ENCODE measurements around the gene TFAP2D.

DNA sequence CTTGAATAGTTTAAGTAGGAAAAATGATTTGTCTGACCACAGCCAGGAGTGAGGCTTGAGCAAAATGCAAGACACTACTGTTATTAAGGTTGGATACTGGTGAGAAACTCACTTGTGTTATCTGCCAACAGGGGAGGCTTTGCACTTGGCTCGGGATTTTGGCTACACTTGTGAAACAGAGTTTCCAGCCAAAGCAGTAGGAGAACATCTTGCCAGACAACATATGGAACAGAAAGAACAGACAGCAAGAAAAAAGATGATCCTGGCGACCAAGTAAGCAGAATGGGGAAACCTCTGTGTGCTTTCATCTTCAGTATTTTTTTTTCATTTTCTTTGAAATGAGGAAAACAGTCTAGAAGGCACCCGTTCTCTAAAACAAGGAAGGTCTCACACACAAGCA is 31.6 kb downstream of the TFAP2D start:
- TF ChIP-seq, protein P1, sequence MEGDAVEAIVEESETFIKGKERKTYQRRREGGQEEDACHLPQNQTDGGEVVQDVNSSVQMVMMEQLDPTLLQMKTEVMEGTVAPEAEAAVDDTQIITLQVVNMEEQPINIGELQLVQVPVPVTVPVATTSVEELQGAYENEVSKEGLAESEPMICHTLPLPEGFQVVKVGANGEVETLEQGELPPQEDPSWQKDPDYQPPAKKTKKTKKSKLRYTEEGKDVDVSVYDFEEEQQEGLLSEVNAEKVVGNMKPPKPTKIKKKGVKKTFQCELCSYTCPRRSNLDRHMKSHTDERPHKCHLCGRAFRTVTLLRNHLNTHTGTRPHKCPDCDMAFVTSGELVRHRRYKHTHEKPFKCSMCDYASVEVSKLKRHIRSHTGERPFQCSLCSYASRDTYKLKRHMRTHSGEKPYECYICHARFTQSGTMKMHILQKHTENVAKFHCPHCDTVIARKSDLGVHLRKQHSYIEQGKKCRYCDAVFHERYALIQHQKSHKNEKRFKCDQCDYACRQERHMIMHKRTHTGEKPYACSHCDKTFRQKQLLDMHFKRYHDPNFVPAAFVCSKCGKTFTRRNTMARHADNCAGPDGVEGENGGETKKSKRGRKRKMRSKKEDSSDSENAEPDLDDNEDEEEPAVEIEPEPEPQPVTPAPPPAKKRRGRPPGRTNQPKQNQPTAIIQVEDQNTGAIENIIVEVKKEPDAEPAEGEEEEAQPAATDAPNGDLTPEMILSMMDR (IDR thresholded peaks at IDR 0.05) = no peak
- TF ChIP-seq POLR2A (IDR thresholded peaks at IDR 0.05) = no peak
